Activated CD4-positive, alpha-beta T cell treated with anti-CD3 and anti-CD28 coated beads, Interleukin-2, Interleukin-6, amounts not matched to agents 100 ng/mL and 50 ng/mL, durations not matched to agents 16 hours and 8 hours (primary cell): ENCODE results near the gene GINS3.
"Not testable (repeated sequence)": the region's sequence is repeated elsewhere in the genome, so short reads cannot be mapped to it uniquely, and the experiment has no call there.

ENCODE experiments used
- DNase-seq: peaks from one replicate; pipeline ENCODE4 v3.0.0-alpha.2; 2020

GINS3 gene

DNA sequence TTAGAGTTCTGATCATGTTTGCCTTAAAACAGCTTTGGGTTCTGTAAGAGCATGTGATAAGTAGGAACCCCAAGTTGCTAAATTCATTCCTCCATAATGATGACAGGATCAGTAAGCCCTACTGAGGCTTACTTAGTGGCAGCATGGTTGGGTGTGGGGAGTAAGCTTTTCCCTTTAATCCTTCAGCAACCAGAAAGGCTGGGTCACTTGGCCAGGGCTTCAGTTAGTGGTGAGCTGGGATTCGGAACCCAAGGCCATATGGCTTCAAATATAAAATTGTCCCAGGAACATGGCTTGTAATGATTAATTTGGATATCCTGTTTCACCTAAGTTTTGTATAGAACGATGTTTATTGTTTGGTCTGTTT is 850 bp downstream of the GINS3 start:
- peak; percentile 9 for DNase-seq

- not testable (repeated sequence) for DNase-seq
Measured at GRCh38 chr16:58396897-58397296, 4.6 kb downstream of the GINS3 start.

DNA sequence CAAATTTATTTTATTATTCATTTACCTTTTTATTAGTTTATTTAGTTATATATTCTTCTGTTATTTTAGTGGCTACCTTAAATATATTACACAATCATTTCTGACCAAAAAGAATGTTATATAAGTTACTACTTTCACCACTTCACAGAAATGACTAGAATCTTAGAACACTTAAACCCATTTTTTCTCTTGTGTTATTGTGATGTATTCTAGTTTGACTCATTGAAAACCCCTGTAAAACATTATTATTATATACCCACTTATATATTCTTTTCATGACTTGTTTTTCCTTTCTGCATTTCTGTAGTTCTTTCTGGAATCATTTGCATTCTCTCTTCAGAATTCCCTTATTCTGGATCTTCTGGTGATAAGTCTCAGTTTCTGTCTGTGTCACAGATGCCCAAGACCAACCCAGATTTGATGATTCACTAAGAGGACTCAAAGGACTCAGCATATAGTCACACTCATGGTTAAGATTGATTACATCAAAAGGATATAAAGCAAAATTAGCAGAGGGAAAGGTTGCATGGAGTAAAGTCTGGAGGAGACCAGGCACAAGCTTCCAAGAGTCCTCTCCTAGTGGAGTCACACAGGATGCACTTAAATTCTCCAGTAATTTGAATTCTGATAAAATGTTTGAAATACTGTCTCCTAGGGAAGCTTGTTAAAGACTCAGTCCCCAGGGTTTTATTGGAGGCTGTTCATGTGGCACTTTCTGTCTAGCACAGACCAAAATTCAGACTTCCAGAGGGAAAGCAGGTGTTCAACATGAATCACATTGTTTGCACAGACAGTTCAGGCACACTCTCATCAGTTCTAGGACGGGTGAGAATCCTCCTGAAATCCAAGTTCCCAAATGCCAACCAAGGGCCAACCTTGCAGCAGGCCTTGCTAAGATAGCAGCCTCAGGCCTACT is 7.7 kb downstream of the GINS3 start:
- DNase-seq = no peak

- not testable (repeated sequence) for DNase-seq
Measured at GRCh38 chr16:58401305-58401704, 9.0 kb downstream of the GINS3 start.

GRCh38 chr16:58402796-58403195 is 10.5 kb downstream of the GINS3 start:
- no peak for DNase-seq

- no peak for DNase-seq
Measured at GRCh38 chr16:58409316-58409973, 17.2 kb downstream of the GINS3 start.

- no peak for DNase-seq
Measured at GRCh38 chr16:58411336-58411735, 19.1 kb downstream of the GINS3 start.

DNA sequence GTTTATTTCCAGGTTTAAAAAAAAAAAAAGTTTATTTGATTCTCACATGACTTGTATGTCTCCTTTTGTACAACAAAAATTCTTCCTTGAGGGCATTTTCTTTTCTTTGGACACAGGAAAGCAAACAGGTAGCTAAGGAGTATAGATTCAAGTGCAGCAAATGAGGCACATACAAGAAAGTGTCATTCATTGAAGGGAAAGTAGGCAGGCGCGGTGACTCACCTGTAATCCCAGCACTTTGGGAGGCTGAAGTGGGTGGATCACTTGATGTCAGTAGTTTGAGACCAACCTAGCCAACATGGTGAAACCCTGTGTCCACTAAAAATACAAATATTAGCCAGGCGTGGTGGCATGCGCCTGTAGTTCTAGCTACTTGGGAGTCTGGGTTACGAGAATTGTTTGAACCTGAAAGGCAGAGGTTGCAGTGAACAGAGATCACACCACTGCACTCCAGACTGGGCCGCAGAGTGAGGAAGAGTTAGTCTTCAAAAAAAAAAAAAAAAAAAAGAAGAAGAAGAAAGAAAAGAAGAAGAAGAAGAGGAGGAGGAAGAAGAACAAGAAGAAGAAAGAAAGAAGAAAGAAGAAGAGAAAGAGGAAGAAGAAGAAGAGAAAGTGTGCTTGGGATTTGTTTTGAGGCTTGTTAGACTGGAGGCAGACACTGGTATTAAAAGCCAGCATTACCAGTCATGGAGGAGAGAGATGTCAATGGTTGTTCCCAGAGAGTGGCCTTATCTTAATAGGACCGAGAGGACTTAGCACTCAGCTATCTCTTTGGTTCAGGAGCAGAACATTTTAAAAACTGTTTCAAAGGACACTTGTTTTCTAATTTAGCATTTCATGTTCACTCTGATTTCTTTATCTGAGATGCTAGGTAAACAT is 19.7 kb downstream of the GINS3 start:
- DNase-seq = no peak

DNA sequence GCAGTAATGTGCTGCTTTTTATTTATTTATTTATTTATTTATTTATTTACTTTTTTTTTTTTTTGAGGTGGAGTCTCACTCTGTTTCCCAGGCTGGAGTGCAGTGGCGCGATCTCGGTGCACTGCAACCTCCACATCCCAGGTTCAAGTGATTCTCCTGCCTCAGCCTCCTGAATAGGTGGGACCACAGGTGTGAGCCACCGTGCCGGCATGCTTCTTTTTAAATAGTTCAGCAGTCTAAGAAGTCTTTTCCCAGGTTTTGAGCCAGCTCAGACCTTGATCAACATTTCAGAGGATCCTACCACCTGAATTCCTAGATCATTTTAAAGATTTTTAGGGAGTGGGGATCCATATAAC is 20.3 kb downstream of the GINS3 start:
- not testable (repeated sequence) for DNase-seq

DNA sequence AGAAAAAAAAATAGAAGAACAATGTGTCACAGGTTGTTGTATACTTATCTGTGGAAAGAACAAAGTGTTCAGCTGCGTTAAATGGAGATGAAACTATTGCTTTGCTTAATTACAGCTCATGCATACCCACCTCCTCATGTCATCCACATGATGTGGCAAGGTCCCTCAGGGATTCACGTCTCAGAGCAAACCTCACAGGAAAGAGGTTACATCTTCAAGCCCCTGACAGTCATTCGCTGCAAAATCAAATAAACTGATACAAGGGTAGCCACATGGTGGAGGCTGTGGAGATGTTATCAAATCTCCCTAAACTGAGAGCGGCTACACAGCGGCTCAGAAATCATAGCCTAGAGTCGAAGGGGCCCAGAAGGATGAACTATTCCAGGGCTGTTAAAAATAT is 21.1 kb downstream of the GINS3 start:
- no peak for DNase-seq

DNA sequence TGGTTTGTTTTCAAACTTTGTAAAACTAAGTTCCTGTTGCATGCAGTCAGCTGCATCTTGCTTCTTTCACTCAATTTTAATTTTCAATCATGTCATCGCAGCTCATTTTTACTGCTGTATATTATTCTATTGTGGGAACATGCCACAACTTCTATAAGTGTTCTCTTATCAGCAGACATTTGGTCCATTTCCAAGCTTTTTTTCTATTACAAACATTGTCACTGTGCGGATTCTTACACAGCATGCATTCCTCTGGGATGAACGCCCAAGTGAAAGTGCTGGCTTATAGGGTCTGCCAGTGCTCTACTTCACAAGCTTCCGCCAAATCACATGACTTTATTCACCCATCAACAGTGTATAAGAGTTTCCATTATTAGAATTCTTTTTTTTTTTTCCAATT is 22.7 kb downstream of the GINS3 start:
- no peak for DNase-seq

- not testable (repeated sequence) for DNase-seq
Measured at GRCh38 chr16:58415961-58416360, 23.7 kb downstream of the GINS3 start.

DNA sequence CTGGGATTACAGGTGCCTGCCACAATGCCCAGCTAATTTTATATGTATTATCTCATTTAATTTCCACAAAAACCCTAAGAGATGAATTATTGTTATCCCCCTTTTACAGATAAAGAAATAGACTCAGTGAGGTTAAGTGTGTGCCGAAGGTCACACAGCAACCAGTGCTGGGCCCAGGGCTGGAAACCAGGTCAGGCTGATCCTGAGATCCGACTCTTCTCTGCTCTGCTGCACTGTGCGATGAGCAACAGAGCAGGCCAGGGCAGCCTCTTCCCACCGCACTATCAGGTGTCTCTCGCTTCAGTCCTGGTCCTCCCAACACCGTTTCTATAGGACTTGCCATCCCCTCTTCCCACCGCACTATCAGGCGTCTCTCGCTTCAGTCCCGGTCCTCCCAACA is 24.8 kb downstream of the GINS3 start:
- no peak for DNase-seq

GRCh38 chr16:58417600-58417999 is 25.3 kb downstream of the GINS3 start:
- DNase-seq = no peak

GRCh38 chr16:58418026-58418425 is 25.8 kb downstream of the GINS3 start:
- DNase-seq = no peak

DNA sequence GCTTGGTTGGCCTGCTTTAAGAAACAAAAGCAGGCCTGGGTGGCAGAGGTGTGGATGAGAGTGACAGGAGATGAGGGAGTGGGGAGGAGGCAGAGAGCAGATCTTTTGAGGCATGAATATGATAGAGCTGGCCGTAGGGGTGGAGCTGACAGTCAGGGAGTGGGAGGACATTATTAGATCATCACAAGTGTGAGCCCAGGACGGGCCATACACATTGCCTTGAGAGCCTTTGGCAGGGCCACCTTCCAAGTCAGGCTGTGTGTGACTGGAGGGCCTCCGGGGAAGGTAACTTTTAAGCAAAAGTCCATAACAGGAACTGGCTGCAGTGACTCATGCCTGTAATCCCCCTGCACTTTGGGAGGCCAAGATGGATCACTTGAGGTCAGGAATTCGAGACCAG is 26.3 kb downstream of the GINS3 start:
- no peak for DNase-seq

DNA sequence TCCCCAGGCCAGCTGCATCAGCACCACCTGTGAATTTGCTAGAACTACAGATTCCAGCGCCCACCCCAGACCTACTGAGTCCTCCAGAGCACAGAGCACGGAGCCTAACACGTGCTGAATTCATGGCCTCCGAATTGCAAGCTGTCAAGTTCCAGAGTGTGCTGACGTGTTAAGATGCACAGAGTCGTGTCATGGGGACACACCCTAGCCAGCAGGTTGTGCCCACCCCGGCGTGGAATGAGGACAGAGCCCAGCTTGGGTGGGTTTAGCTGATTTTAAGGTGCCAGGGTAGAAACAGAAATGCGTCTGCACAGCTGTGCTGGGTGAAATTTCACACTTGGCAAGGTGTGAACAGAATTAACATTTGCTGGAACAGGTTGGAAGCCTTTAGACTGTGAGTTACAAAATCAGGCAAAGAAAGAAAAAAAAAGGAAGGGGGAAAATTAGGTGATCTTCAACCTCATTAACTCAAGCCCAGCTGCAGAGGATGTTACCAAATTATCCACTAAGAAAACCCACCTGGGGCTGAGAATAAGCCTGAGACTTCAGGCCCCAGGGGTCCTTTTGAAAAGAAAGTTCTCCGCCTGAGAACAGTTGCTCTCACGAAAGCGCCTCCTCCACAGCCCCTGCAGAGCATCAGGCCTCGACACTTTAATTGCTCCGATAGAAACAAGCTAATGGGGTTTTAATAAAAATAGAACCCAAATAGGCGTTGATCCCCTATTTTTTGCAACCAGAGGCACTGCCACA is 27.1 kb downstream of the GINS3 start:
- no peak for DNase-seq

GRCh38 chr16:58421059-58421458 is 28.8 kb downstream of the GINS3 start:
- DNase-seq = no peak

- DNase-seq = no peak
Measured at GRCh38 chr16:58421529-58421928, 29.3 kb downstream of the GINS3 start.

DNA sequence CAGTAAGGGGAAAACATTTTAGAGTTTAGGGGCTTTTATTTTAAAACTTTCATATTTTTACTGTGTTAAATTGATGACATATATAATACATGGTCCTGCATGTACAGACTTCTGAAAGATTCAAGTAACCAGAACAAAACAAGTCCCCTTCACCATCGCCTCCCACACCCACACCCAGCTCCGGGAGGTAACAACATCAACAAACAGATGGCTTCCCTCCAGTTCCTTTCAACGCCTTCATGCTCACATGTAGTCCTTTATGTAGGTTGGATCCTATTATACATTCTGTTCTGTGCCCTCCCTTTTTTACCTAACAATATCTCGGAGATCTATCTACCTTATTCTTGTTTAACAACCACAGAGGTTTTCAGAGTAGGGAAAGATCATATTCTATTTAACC is 30.5 kb downstream of the GINS3 start:
- no peak for DNase-seq

DNA sequence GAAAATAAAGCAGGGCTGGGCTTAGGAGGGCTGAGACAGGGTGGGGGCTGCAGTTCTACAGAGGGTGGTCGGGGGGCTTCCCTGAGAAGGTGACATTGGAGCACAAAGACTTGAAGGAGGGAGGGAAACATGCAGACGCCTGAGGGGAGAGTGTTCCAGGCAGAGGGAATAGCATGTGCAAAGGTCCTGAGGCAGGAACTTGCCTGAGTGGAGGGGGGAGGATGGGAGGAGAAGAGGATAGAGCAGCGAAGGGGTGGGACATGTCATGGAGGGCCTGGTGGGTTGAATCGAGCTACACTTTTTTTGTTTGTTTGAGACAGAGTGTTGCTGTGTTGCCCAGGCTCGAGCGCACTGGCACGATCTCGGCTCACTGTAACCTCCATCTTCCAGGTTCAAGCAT is 33.0 kb downstream of the GINS3 start:
- DNase-seq = no peak

DNA sequence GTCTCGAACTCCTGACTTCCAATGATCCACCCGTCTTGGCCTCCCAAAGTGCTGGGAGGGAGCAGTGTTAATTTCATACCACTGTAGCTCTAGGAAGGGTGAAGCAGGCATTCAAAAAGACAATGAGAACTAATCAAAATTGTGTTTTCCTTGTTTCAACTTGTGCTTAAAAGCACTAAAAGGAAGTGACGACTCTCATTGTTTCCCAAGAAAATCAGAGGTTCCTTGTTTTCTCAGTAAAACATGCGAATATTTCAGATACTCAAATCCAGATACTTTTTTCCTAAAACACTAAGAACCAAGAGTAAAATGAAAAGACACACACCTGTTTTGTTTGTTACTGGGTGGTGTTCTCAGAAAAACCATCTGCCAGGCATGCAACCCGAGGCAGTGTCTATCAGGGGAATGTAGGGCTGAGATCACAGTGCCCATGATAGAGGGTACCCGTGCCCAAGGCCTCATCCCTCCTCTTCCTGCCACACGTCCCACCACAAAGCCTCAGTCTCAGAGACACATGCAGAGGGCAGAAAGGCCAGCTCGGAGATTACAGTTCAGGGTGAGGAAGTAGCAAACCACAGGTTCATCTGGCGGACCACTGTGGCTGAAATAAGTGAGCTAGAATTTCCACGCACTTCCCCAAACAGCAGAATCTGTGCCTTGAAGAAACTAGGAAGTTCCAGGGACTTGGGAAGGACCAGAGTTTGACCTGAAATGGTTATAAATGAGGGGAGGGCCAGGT is 33.7 kb downstream of the GINS3 start:
- DNase-seq = peak; percentile 59
